HepG2 (cell line): ENCODE measurements around the gene FGF4. TPM values are rescaled to one million over a fixed set of nuclear protein-coding genes. Genes with fewer than 3 reads are reported as not detected.

Source experiments
- ATAC-seq: fragments of 200-7000 bp; cut with Tn5 transposase; 3 replicates; pipeline ENCODE4 v1.9.1; 2020; ENCODE audit warnings: mild to moderate bottlenecking, moderate library complexity
- BruUV-seq: library from RNA; stranded (reverse); fragments of 400-500 nt; replicated peaks from 2 replicates; lab custom pipeline; 2021; lab: Mats Ljungman, UMichigan
- CTCF ChIA-PET: fragments of 300-600 bp; formaldehyde crosslinking; extraction: SDS; loops from one replicate; lab custom pipeline; 2021; ENCODE audit warnings: low total read pairs, inconsistent platforms, low intra/inter-chr PET ratio; lab: Yijun Ruan, JAX
- POLR2A ChIA-PET: fragments of 350-600 bp; sonication (Branson Sonifier 250); formaldehyde crosslinking; loops from one replicate; lab custom pipeline; 2020; ENCODE audit warnings: antibody characterized with exemption, inconsistent platforms; lab: Yijun Ruan, JAX
- DNase-seq: peaks from one replicate; pipeline ENCODE4 v3.0.0-alpha.2; 2015; ENCODE audit warnings: low spot score
- FAIRE-seq: peaks from 3 replicates; lab custom pipeline; 2011; peaks lifted over from hg19 to GRCh38; lab: Jason Lieb, UNC
- H2AFZ ChIP-seq: one replicate; pipeline ENCODE4 v1.6.1; 2011; ENCODE audit warnings: low read length, inconsistent platforms
- H3K27ac ChIP-seq: fragments of 300-600 bp; 3 replicates; pipeline ENCODE4 v1.8.0; 2011; ENCODE audit warnings: mixed run types, mild to moderate bottlenecking, mixed read lengths, low read length, inconsistent platforms; ENCODE audit not compliant: insufficient read depth; ENCODE audit errors: extremely low read length
- H3K27me3 ChIP-seq, 2 experiments: fragments of 200-600 bp in 1 of 2; 2 replicates in 1 of 2; 3 replicates in 1 of 2; pipeline versions ENCODE4 v1.6.0 to v1.8.0; 2011; ENCODE audit warnings: low read length in 2 of 2, mild to moderate bottlenecking in 2 of 2, moderate library complexity in 2 of 2, inconsistent platforms in 1 of 2; ENCODE audit not compliant: insufficient read depth in 2 of 2, control insufficient read depth in 1 of 2
- H3K36me3 ChIP-seq, 2 experiments: fragments of 200-600 bp in 1 of 2; replicated peaks in 1 of 2; 2 replicates in 1 of 2; 3 replicates in 1 of 2; pipeline versions ENCODE4 v1.5.1 to v1.8.0; 2011; ENCODE audit warnings: low read length in 2 of 2, inconsistent platforms in 1 of 2; ENCODE audit not compliant: insufficient read depth in 2 of 2, control insufficient read depth in 1 of 2
- H3K4me1 ChIP-seq: 2 replicates; pipeline ENCODE4 v1.5.1; 2012; ENCODE audit warnings: low read length, inconsistent platforms; ENCODE audit not compliant: insufficient read depth
- H3K4me2 ChIP-seq: 2 replicates; pipeline ENCODE4 v1.6.0; 2011; ENCODE audit warnings: low read depth, low read length, inconsistent platforms
- H3K4me3 ChIP-seq, 3 experiments: fragments of 200-600 bp in 1 of 3; sonication (generic), shearing (Covaris generic) in 1 of 3; replicated peaks in 1 of 3; 2 replicates each; pipeline ENCODE4 v1.5.1; 2011 to 2016; ENCODE audit warnings: low read length in 3 of 3, inconsistent platforms in 2 of 3, low read depth in 2 of 3, mild to moderate bottlenecking in 2 of 3, control low read depth in 1 of 3, mixed read lengths in 1 of 3; ENCODE audit not compliant: insufficient read depth in 1 of 3
- H3K79me2 ChIP-seq: one replicate; pipeline ENCODE4 v1.6.1; 2011; ENCODE audit warnings: low read length, inconsistent platforms; ENCODE audit not compliant: insufficient read depth
- H3K9ac ChIP-seq: 2 replicates; pipeline ENCODE4 v1.6.0; 2011; ENCODE audit warnings: mild to moderate bottlenecking, low read depth, low read length, inconsistent platforms; ENCODE audit not compliant: insufficient read depth
- H3K9me3 ChIP-seq: 2 replicates; pipeline ENCODE4 v1.5.1; 2012; ENCODE audit warnings: mild to moderate bottlenecking, low read length
- H4K20me1 ChIP-seq: 2 replicates; pipeline ENCODE4 v1.6.0; 2011; ENCODE audit warnings: inconsistent platforms, mild to moderate bottlenecking, low read length, moderate library complexity; ENCODE audit not compliant: insufficient read depth
- KLF6 ChIP-seq: IDR thresholded peaks from 2 replicates; pipeline ENCODE4 v1.8.0; 2016; ENCODE audit warnings: missing biosample characterization, missing genetic modification reagents
- NRL ChIP-seq: sonication (generic); formaldehyde crosslinking; IDR thresholded peaks from 2 replicates; pipeline ENCODE4 v1.5.0; 2020; ENCODE audit warnings: missing genetic modification reagents, mild to moderate bottlenecking, moderate library complexity, borderline replicate concordance
- ONECUT2 ChIP-seq: sonication (generic); formaldehyde crosslinking; IDR thresholded peaks from 2 replicates; pipeline ENCODE4 v1.4.0; 2020; ENCODE audit warnings: missing genetic modification reagents
- RFX1 ChIP-seq: fragments of 450-650 bp; IDR thresholded peaks from 2 replicates; pipeline ENCODE4 v1.6.1; 2017
- ZNF550 ChIP-seq: sonication (generic); formaldehyde crosslinking; IDR thresholded peaks from 2 replicates; pipeline ENCODE4 v1.4.0; 2020; ENCODE audit warnings: mild to moderate bottlenecking, missing genetic modification reagents, borderline replicate concordance
- ZNF644 ChIP-seq: IDR thresholded peaks from 2 replicates; pipeline ENCODE4 v1.6.1; 2016; ENCODE audit warnings: low read depth
- WGBS: methylation state at CpG from one replicate; pipeline ENCODE4 v1.1.6; 2017; ENCODE audit warnings: low lambda C conversion rate; 5-methylcytosine and 5-hydroxymethylcytosine counted together
- in situ Hi-C: cut with HindIII; loops from 2 replicates; pipeline ENCODE4 v1.10.0; 2017; ENCODE audit warnings: low pct_unique_long_range_greater_than_20kb; ENCODE audit not compliant: extremely low pct_ligation_motif_present
- intact Hi-C: fragments of 100-400 bp; cut with micrococcal nuclease; formaldehyde crosslinking; loops from one replicate; pipeline ENCODE4 v1.10.0; 2022; ENCODE audit not compliant: unreplicated experiment
- polyA plus RNA-seq, 8 experiments: library from polyadenylated mRNA; depleted of rRNA in 3 of 8; stranded (reverse) in 7 of 8; unstranded in 1 of 8; fragments of >200 nt; fragmentation: Illumina TruSeq in 4 of 8; extraction: Trizol in 4 of 8; gene quantifications; 2 replicates each; pipeline versions ENCODE4 v1.2.1 to v1.2.3, GENCODE V29; 2011 to 2016; ENCODE audit warnings: low read depth in 4 of 8, missing spikeins in 1 of 8, mixed read lengths in 1 of 8; ENCODE audit not compliant: insufficient read depth in 1 of 8
- total RNA-seq, 5 experiments: library from RNA; depleted of rRNA; stranded (reverse); fragments of >200 nt; fragmentation: Illumina TruSeq; extraction: Trizol; gene quantifications; 2 replicates each; pipeline ENCODE4 v1.2.3, GENCODE V29; 2016; ENCODE audit warnings: low read depth in 1 of 5
- TF ChIP-seq, protein P1 (sequence below): sonication (generic); formaldehyde crosslinking; IDR thresholded peaks from 2 replicates; pipeline ENCODE4 v1.4.0; 2020; ENCODE audit warnings: missing genetic modification reagents, borderline replicate concordance
- TF ChIP-seq, protein P2 (sequence below): IDR thresholded peaks from 2 replicates; pipeline ENCODE4 v1.6.1; 2018; ENCODE audit warnings: missing genetic modification reagents, mild to moderate bottlenecking, missing compliant biosample characterization
- TF ChIP-seq, protein P3 (sequence below): sonication (generic); formaldehyde crosslinking; conservative IDR thresholded peaks from 2 replicates; pipeline ENCODE4 v1.8.0; 2022; ENCODE audit warnings: missing genetic modification reagents
- TF ChIP-seq, protein P4 (sequence below): sonication (generic); formaldehyde crosslinking; IDR thresholded peaks from 2 replicates; pipeline ENCODE4 v1.8.1; 2023; ENCODE audit warnings: mild to moderate bottlenecking, moderate library complexity, missing genetic modification reagents
- TF ChIP-seq, protein P5 (sequence below): IDR thresholded peaks from 2 replicates; pipeline ENCODE4 v1.6.1; 2016; ENCODE audit warnings: control low read depth
- TF ChIP-seq, protein P6 (sequence below): sonication (generic); formaldehyde crosslinking; IDR thresholded peaks from 2 replicates; pipeline ENCODE4 v1.4.0; 2020; ENCODE audit warnings: missing genetic modification reagents, borderline replicate concordance

FGF4 gene
- total and polyA plus RNA-seq, 2 of the 13 experiments (the other 11 are each of a cell fraction or from before 2014, with no cell fraction given) = not detected

DNA sequence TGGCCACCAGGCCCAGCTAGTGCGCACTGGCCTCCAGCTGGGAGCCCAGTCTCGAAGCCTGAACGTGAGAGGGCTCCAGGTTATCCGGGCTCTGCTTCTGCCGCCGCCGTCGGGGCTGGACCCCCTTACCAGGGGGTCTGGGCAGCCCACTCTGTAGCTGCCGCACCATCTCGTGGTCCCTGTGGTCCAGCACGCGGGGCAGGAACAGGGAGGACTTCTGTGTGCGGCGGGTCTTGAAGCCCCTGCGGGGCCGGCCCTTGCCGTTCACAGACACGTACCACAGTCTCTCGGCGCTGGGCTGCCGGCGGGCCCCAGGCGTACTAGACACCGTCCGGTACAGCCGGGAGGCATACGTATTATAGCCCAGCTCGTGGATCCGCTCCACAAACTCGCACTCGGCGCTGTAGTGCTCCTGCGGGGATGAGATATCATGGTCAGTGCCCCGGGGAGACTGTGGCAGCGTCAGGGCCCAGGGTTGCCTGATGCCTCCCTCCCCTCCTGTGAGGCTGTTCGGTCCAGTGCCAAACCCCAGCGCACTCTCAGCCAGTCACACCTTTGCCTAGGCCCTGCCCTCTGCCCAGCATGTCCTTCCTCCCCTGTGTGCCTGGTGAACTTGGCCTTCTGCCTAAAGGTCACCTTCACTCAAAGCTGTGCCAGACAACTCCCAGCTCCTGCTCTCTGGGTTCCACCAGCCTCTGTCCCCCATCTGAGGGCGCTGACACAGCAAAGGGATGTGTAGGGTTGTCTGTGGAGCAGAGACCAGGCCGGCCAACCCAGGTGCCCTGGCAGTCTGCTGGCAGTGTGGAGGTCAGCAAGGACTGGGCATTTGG lies 35.4 kb upstream of the FGF4 start:
- 0 out of 2 replicates have a peak, but pooled peaks cover 4% of the 10 kb centered on the region for H4K20me1 ChIP-seq
- no peak overlapping the region for H2AFZ ChIP-seq
- no TSS peak for BruUV-seq
- no peaks in the 10 kb centered on the region for H3K36me3 ChIP-seq
- 62% methylated on average over 13 of the region's 39 CpGs for WGBS
- H3K27ac ChIP-seq = no peak overlapping the region
- H3K4me2 ChIP-seq = no peak overlapping the region
- H3K27me3 ChIP-seq = peaks cover 5 to 27% of the 10 kb centered on the region in 2 experiments; a peak in 4 of 5 replicates
- in situ Hi-C loops = no loop called here
- FAIRE-seq = no peak
- no peak overlapping the region for H3K9ac ChIP-seq
- ATAC-seq = no peak
- intact Hi-C loops = no loop called here
- no peaks in the 10 kb centered on the region for H3K9me3 ChIP-seq
- no peak overlapping the region for H3K4me3 ChIP-seq
- ChIA-PET POLR2A (no interaction called here), CTCF (no interaction called here)
- TF ChIP-seq, protein P1, sequence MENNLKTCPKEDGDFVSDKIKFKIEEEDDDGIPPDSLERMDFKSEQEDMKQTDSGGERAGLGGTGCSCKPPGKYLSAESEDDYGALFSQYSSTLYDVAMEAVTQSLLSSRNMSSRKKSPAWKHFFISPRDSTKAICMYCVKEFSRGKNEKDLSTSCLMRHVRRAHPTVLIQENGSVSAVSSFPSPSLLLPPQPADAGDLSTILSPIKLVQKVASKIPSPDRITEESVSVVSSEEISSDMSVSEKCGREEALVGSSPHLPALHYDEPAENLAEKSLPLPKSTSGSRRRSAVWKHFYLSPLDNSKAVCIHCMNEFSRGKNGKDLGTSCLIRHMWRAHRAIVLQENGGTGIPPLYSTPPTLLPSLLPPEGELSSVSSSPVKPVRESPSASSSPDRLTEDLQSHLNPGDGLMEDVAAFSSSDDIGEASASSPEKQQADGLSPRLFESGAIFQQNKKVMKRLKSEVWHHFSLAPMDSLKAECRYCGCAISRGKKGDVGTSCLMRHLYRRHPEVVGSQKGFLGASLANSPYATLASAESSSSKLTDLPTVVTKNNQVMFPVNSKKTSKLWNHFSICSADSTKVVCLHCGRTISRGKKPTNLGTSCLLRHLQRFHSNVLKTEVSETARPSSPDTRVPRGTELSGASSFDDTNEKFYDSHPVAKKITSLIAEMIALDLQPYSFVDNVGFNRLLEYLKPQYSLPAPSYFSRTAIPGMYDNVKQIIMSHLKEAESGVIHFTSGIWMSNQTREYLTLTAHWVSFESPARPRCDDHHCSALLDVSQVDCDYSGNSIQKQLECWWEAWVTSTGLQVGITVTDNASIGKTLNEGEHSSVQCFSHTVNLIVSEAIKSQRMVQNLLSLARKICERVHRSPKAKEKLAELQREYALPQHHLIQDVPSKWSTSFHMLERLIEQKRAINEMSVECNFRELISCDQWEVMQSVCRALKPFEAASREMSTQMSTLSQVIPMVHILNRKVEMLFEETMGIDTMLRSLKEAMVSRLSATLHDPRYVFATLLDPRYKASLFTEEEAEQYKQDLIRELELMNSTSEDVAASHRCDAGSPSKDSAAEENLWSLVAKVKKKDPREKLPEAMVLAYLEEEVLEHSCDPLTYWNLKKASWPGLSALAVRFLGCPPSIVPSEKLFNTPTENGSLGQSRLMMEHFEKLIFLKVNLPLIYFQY = no peak
- TF ChIP-seq, protein P2, sequence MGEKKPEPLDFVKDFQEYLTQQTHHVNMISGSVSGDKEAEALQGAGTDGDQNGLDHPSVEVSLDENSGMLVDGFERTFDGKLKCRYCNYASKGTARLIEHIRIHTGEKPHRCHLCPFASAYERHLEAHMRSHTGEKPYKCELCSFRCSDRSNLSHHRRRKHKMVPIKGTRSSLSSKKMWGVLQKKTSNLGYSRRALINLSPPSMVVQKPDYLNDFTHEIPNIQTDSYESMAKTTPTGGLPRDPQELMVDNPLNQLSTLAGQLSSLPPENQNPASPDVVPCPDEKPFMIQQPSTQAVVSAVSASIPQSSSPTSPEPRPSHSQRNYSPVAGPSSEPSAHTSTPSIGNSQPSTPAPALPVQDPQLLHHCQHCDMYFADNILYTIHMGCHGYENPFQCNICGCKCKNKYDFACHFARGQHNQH = no peak
- TF ChIP-seq RFX1 (no peak), ZNF550 (no peak), ZNF644 (CRISPR knock-in tag) (no peak), ONECUT2 (CRISPR knock-in tag) (no peak), NRL (CRISPR knock-in tag) (no peak), KLF6 (CRISPR knock-in tag) (no peak)
- TF ChIP-seq, protein P3, sequence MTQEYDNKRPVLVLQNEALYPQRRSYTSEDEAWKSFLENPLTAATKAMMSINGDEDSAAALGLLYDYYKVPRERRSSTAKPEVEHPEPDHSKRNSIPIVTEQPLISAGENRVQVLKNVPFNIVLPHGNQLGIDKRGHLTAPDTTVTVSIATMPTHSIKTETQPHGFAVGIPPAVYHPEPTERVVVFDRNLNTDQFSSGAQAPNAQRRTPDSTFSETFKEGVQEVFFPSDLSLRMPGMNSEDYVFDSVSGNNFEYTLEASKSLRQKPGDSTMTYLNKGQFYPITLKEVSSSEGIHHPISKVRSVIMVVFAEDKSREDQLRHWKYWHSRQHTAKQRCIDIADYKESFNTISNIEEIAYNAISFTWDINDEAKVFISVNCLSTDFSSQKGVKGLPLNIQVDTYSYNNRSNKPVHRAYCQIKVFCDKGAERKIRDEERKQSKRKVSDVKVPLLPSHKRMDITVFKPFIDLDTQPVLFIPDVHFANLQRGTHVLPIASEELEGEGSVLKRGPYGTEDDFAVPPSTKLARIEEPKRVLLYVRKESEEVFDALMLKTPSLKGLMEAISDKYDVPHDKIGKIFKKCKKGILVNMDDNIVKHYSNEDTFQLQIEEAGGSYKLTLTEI (CRISPR knock-in tag) = no peak
- TF ChIP-seq, protein P4, sequence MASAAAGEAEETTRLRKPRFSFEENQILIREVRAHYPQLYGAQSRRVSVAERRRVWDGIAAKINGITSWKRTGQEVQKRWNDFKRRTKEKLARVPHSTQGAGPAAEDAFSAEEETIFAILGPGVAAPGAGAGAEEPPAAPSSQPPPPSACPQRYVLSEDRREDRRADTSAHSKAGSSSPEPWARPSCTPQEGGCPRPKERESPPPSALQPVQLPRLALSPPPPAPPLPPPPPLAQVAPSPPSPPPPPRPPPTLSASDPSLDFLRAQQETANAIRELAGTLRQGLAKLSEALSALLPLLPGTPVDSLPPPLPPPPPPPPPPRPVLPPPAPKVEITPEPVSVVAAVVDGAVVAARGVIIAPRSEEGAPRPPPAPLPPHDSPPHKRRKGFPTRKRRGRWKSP (CRISPR knock-in tag) = no peak
- TF ChIP-seq, protein P5, sequence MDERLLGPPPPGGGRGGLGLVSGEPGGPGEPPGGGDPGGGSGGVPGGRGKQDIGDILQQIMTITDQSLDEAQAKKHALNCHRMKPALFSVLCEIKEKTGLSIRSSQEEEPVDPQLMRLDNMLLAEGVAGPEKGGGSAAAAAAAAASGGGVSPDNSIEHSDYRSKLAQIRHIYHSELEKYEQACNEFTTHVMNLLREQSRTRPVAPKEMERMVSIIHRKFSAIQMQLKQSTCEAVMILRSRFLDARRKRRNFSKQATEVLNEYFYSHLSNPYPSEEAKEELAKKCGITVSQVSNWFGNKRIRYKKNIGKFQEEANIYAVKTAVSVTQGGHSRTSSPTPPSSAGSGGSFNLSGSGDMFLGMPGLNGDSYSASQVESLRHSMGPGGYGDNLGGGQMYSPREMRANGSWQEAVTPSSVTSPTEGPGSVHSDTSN (CRISPR knock-in tag) = no peak
- TF ChIP-seq, protein P6, sequence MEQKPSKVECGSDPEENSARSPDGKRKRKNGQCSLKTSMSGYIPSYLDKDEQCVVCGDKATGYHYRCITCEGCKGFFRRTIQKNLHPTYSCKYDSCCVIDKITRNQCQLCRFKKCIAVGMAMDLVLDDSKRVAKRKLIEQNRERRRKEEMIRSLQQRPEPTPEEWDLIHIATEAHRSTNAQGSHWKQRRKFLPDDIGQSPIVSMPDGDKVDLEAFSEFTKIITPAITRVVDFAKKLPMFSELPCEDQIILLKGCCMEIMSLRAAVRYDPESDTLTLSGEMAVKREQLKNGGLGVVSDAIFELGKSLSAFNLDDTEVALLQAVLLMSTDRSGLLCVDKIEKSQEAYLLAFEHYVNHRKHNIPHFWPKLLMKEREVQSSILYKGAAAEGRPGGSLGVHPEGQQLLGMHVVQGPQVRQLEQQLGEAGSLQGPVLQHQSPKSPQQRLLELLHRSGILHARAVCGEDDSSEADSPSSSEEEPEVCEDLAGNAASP (CRISPR knock-in tag) = no peak
- DNase-seq = no peak
- H3K4me1 ChIP-seq = no peaks in the 10 kb centered on the region
- no peaks in the 10 kb centered on the region for H3K79me2 ChIP-seq
